Kidney (tissue), 22 donors: Measurements from ENCODE around the gene TRIM52. TPM values are rescaled to one million over a fixed set of nuclear protein-coding genes. Genes with fewer than 3 reads are reported as not detected.
"Not testable (repeated sequence)": the region's sequence is repeated elsewhere in the genome, so short reads cannot be mapped to it uniquely, and the experiment has no call there.

Experiments used
- DNase-seq, 5 donors: peaks; one replicate each; pipeline ENCODE4 v3.0.0-alpha.2; 2013 to 2020
- FAIRE-seq: peaks from 2 replicates; lab custom pipeline; 2012; peaks lifted over from hg19 to GRCh38; lab: Jason Lieb, UNC
- H3K27ac ChIP-seq, 2 donors: one replicate each; pipeline ENCODE4 v1.7.0; 2013; ENCODE audit warnings: low read depth in 2 of 2, low read length in 2 of 2, inconsistent platforms in 1 of 2
- H3K27me3 ChIP-seq: one replicate; pipeline ENCODE4 v1.7.1; 2013; ENCODE audit warnings: low read length, inconsistent platforms; ENCODE audit not compliant: control insufficient read depth, insufficient read depth
- H3K36me3 ChIP-seq, 3 donors: one replicate each; pipeline versions ENCODE4 v1.7.0 to v1.7.1; 2013; ENCODE audit warnings: low read length in 3 of 3, control low read depth in 1 of 3, inconsistent platforms in 1 of 3; ENCODE audit not compliant: insufficient read depth in 3 of 3, control insufficient read depth in 2 of 3
- H3K4me1 ChIP-seq, 3 donors: one replicate each; pipeline versions ENCODE4 v1.7.0 to v1.7.1; 2013; ENCODE audit warnings: low read length in 3 of 3, inconsistent platforms in 1 of 3, low read depth in 1 of 3; ENCODE audit not compliant: control insufficient read depth in 2 of 3, insufficient read depth in 2 of 3
- H3K4me3 ChIP-seq, 3 donors: one replicate each; pipeline versions ENCODE4 v1.7.0 to v1.8.1; 2013; ENCODE audit warnings: low read length in 3 of 3, control low read depth in 1 of 3, inconsistent platforms in 1 of 3
- H3K9ac ChIP-seq, 3 donors: one replicate each; pipeline versions ENCODE4 v1.7.0 to v1.7.1; 2013; ENCODE audit warnings: low read length in 3 of 3, control low read depth in 1 of 3, inconsistent platforms in 1 of 3
- H3K9me3 ChIP-seq, 3 donors: one replicate each; pipeline versions ENCODE4 v1.7.0 to v1.7.1; 2013; ENCODE audit warnings: low read length in 3 of 3, control low read depth in 1 of 3, inconsistent platforms in 1 of 3; ENCODE audit not compliant: control insufficient read depth in 2 of 3, insufficient read depth in 1 of 3
- CTCF ChIP-seq: IDR thresholded peaks from 3 replicates; pipeline ENCODE4 v1.5.1; 2012; ENCODE audit warnings: mild to moderate bottlenecking, moderate library complexity, borderline replicate concordance; ENCODE audit not compliant: insufficient read depth; ENCODE audit errors: extremely low read depth
- intact Hi-C: fragments of 100-400 bp; cut with DNase I; formaldehyde crosslinking; loops from one replicate; pipeline ENCODE4 v1.11.1; 2022
- long read RNA-seq, 10 donors: library from polyadenylated mRNA in 1 of 10; unstranded in 1 of 10; transcript quantifications; one replicate each; pipeline ENCODE4 v2.0.0 and lab custom pipeline, GENCODE V29; 2021 to 2026
- polyA plus RNA-seq: library from polyadenylated mRNA; stranded (reverse); fragments of 350-450 nt; fragmentation: Illumina TruSeq; extraction: RNeasy Lipid Tissue Mini Kit (QIAGEN cat#74804); gene quantifications from one replicate; pipeline ENCODE4 v1.2.3, GENCODE V29; 2014; ENCODE audit warnings: low read depth, low replicate concordance; ENCODE audit not compliant: insufficient read depth
- total RNA-seq: library from RNA; stranded (reverse); fragmentation: NEBNext Ultra II Directional; extraction: Animal tissue kit (Norgen Biotek cat#: 25700); gene quantifications from one replicate; pipeline ENCODE4 v1.2.1, GENCODE V29; 2021
- donor health status: control.
- donor health status: control.
- donor health status: control.
- donor health status: control.
- donor health status: control.
- donor health status: DM: yes; HTN: yes; CAD: no.
- donor health status: Normal renal cell carcinoma (clear cell type).

Gene TRIM52
- total RNA-seq (18.4 TPM), polyA plus RNA-seq (9.7 TPM)
- long read RNA-seq, donor 1, full-length matches to known transcripts, result 22 of 22 reads
- long read RNA-seq, donor 1, partial matches to known transcripts, result 0 of 22 reads
- long read RNA-seq, donor 1, other reads (novel, unspliced or antisense), result 0 of 22 reads
- long read RNA-seq, donor 2, full-length matches to known transcripts, result 34 of 40 reads
- long read RNA-seq, donor 2, partial matches to known transcripts, result 0 of 40 reads
- long read RNA-seq, donor 2, other reads (novel, unspliced or antisense), result 6 of 40 reads
- long read RNA-seq, donor 3, full-length matches to known transcripts, result 49 of 59 reads
- long read RNA-seq, donor 3, partial matches to known transcripts, result 0 of 59 reads
- long read RNA-seq, donor 3, other reads (novel, unspliced or antisense), result 10 of 59 reads
- long read RNA-seq, donor 4, full-length matches to known transcripts, result 27 of 27 reads
- long read RNA-seq, donor 4, partial matches to known transcripts, result 0 of 27 reads
- long read RNA-seq, donor 4, other reads (novel, unspliced or antisense), result 0 of 27 reads
- long read RNA-seq, donor 5, full-length matches to known transcripts, result 3 of 3 reads
- long read RNA-seq, donor 5, partial matches to known transcripts, result 0 of 3 reads
- long read RNA-seq, donor 5, other reads (novel, unspliced or antisense), result 0 of 3 reads
- long read RNA-seq, donor 6, full-length matches to known transcripts, result 8 of 8 reads
- long read RNA-seq, donor 6, partial matches to known transcripts, result 0 of 8 reads
- long read RNA-seq, donor 6, other reads (novel, unspliced or antisense), result 0 of 8 reads
- long read RNA-seq, donor 7, full-length matches to known transcripts, result 4 of 4 reads
- long read RNA-seq, donor 7, partial matches to known transcripts, result 0 of 4 reads
- long read RNA-seq, donor 7, other reads (novel, unspliced or antisense), result 0 of 4 reads
- long read RNA-seq, donor 8, full-length matches to known transcripts, result 9 of 9 reads
- long read RNA-seq, donor 8, partial matches to known transcripts, result 0 of 9 reads
- long read RNA-seq, donor 8, other reads (novel, unspliced or antisense), result 0 of 9 reads
- long read RNA-seq, donor 9, full-length matches to known transcripts, result 7 of 7 reads
- long read RNA-seq, donor 9, partial matches to known transcripts, result 0 of 7 reads
- long read RNA-seq, donor 9, other reads (novel, unspliced or antisense), result 0 of 7 reads
- long read RNA-seq, donor 10, full-length matches to known transcripts, result 37 of 37 reads
- long read RNA-seq, donor 10, partial matches to known transcripts, result 0 of 37 reads
- long read RNA-seq, donor 10, other reads (novel, unspliced or antisense), result 0 of 37 reads

GRCh38 chr5:181260720-181261319 is at the start of gene TRIM52:
Gene TRIM52, minus strand, starts transcription at chr5:181261143. Its CDS starts 330 bp downstream, at chr5:181260813.
- peak within 1 kb of the TSS; percentile 98 for H3K27ac ChIP-seq
- intact Hi-C loops, result no loop called here
- peak within 1 kb of the TSS; percentile 89 to 93 (median 92) for H3K9ac ChIP-seq
- peak within 1 kb of the TSS; percentile 79 to 97 (median 96) for H3K4me3 ChIP-seq
- TF ChIP-seq CTCF, result no peak
- peaks cover 0 to 9% (median 0%) of the 10 kb centered on the region in 3 donors for H3K36me3 ChIP-seq
- FAIRE-seq (no peak), DNase-seq (peak; percentile 92 to 97 (median 95))
- peaks cover 3 to 27% (median 27%) of the 10 kb centered on the region in 3 donors for H3K4me1 ChIP-seq
- H3K27me3 ChIP-seq, result no peaks in the 10 kb centered on the region
- no peaks in the 10 kb centered on the region for H3K9me3 ChIP-seq

GRCh38 chr5:181287331-181287730 is 26.4 kb upstream of the TRIM52 start:
- H3K27ac ChIP-seq, H3K4me1 ChIP-seq, H3K4me3 ChIP-seq, FAIRE-seq, H3K36me3 ChIP-seq, H3K9me3 ChIP-seq, DNase-seq, H3K9ac ChIP-seq, H3K27me3 ChIP-seq, intact Hi-C loops: not testable (repeated sequence)

- H3K9me3 ChIP-seq, H3K4me1 ChIP-seq, H3K36me3 ChIP-seq, H3K9ac ChIP-seq, H3K27ac ChIP-seq, intact Hi-C loops, DNase-seq, H3K4me3 ChIP-seq, H3K27me3 ChIP-seq, FAIRE-seq: not testable (repeated sequence)
These were observed 25.2 kb upstream of the TRIM52 start for GRCh38 chr5:181285962-181286705.

- H3K4me1 ChIP-seq, FAIRE-seq, H3K9ac ChIP-seq, intact Hi-C loops, H3K27me3 ChIP-seq, H3K27ac ChIP-seq, H3K9me3 ChIP-seq, DNase-seq, H3K4me3 ChIP-seq, H3K36me3 ChIP-seq: not testable (repeated sequence)
These were observed 23.2 kb upstream of the TRIM52 start for GRCh38 chr5:181283841-181284755.
